H9 (cell line): Measurements from ENCODE around the gene FAM13B. TPM values are rescaled to one million over a fixed set of nuclear protein-coding genes. Genes with fewer than 3 reads are reported as not detected.

Source experiments
- DNase-seq: peaks from one replicate; pipeline ENCODE4 v3.0.0-alpha.2; 2017
- H2AFZ ChIP-seq: one replicate; pipeline ENCODE4 v1.6.1; 2013; ENCODE audit warnings: mild to moderate bottlenecking, low read length, control low read depth, moderate library complexity
- H2AK5ac ChIP-seq: 2 replicates; pipeline ENCODE4 v1.6.1; 2013; ENCODE audit warnings: low read length, control low read depth, mixed read lengths; ENCODE audit not compliant: insufficient read length
- H2BK120ac ChIP-seq: one replicate; pipeline ENCODE4 v1.6.1; 2013; ENCODE audit warnings: low read depth, mild to moderate bottlenecking, low read length, control low read depth, inconsistent platforms; ENCODE audit not compliant: poor library complexity, severe bottlenecking
- H2BK12ac ChIP-seq: 2 replicates; pipeline ENCODE4 v1.6.1; 2013; ENCODE audit warnings: low read length, control low read depth, mixed read lengths, low read depth; ENCODE audit not compliant: insufficient read length
- H2BK15ac ChIP-seq: 2 replicates; pipeline ENCODE4 v1.6.1; 2013; ENCODE audit warnings: low read depth, low read length, control low read depth
- H2BK20ac ChIP-seq: one replicate; pipeline ENCODE4 v1.6.1; 2013; ENCODE audit warnings: low read depth, mild to moderate bottlenecking, low read length, control low read depth, inconsistent platforms; ENCODE audit not compliant: poor library complexity, severe bottlenecking
- H2BK5ac ChIP-seq: 2 replicates; pipeline ENCODE4 v1.6.1; 2013; ENCODE audit warnings: low read length, control low read depth, mixed read lengths; ENCODE audit not compliant: insufficient read length
- H3K14ac ChIP-seq: 2 replicates; pipeline ENCODE4 v1.6.1; 2013; ENCODE audit warnings: low read length, control low read depth; ENCODE audit not compliant: insufficient read depth
- H3K18ac ChIP-seq: 2 replicates; pipeline ENCODE4 v1.6.1; 2013; ENCODE audit warnings: low read depth, mild to moderate bottlenecking, mixed read lengths, low read length, control low read depth; ENCODE audit not compliant: insufficient read length
- H3K23ac ChIP-seq: 2 replicates; pipeline ENCODE4 v1.6.1; 2013; ENCODE audit warnings: low read length, control low read depth, mixed read lengths, low read depth; ENCODE audit not compliant: insufficient read length
- H3K23me2 ChIP-seq: 2 replicates; pipeline ENCODE4 v1.6.1; 2013; ENCODE audit warnings: low read depth, mild to moderate bottlenecking, mixed read lengths, low read length, control low read depth; ENCODE audit not compliant: insufficient read length, poor library complexity, severe bottlenecking
- H3K27ac ChIP-seq: 2 replicates; pipeline ENCODE4 v1.5.1; 2013; ENCODE audit warnings: low read length, control low read depth, mixed read lengths, low read depth; ENCODE audit not compliant: insufficient read length
- H3K27me3 ChIP-seq: 2 replicates; pipeline ENCODE4 v1.6.1; 2013; ENCODE audit warnings: low read length, control low read depth, inconsistent platforms; ENCODE audit not compliant: insufficient read depth
- H3K4ac ChIP-seq: 2 replicates; pipeline ENCODE4 v1.6.1; 2013; ENCODE audit warnings: low read depth, mild to moderate bottlenecking, control low read depth, inconsistent platforms, low read length, moderate library complexity
- H3K4me1 ChIP-seq: 2 replicates; pipeline ENCODE4 v1.6.1; 2013; ENCODE audit warnings: low read length, control low read depth, inconsistent platforms; ENCODE audit not compliant: insufficient read depth
- H3K4me2 ChIP-seq: 2 replicates; pipeline ENCODE4 v1.6.1; 2013; ENCODE audit warnings: low read length, control low read depth, mixed read lengths; ENCODE audit not compliant: insufficient read length, insufficient read depth
- H3K56ac ChIP-seq: 2 replicates; pipeline ENCODE4 v1.6.1; 2013; ENCODE audit warnings: low read depth, mild to moderate bottlenecking, mixed read lengths, low read length, control low read depth; ENCODE audit not compliant: insufficient read length
- H3K79me1 ChIP-seq: 2 replicates; pipeline ENCODE4 v1.6.1; 2013; ENCODE audit warnings: low read depth, mild to moderate bottlenecking, moderate library complexity, low read length, control low read depth, inconsistent platforms; ENCODE audit not compliant: insufficient read depth, poor library complexity, severe bottlenecking
- H3K79me2 ChIP-seq: 2 replicates; pipeline ENCODE4 v1.6.1; 2013; ENCODE audit warnings: low read length, control low read depth, inconsistent platforms; ENCODE audit not compliant: insufficient read depth
- H3K9ac ChIP-seq: 2 replicates; pipeline ENCODE4 v1.6.1; 2013; ENCODE audit warnings: low read length, control low read depth, mixed read lengths; ENCODE audit not compliant: insufficient read length; ENCODE audit errors: extremely low read depth
- H3K9me3 ChIP-seq: one replicate; pipeline ENCODE4 v1.6.1; 2013; ENCODE audit warnings: low read depth, low read length, inconsistent platforms; ENCODE audit not compliant: control insufficient read depth
- H3T11ph ChIP-seq: one replicate; pipeline ENCODE4 v1.6.1; 2013; ENCODE audit warnings: mild to moderate bottlenecking, low read length, control low read depth, inconsistent platforms
- H4K20me1 ChIP-seq: one replicate; pipeline ENCODE4 v1.6.1; 2013; ENCODE audit not compliant: control insufficient read depth, insufficient read length, insufficient read depth
- H4K5ac ChIP-seq: 2 replicates; pipeline ENCODE4 v1.6.1; 2013; ENCODE audit warnings: low read depth, mild to moderate bottlenecking, mixed read lengths, low read length, control low read depth; ENCODE audit not compliant: insufficient read length
- H4K8ac ChIP-seq: replicated peaks from 2 replicates; pipeline ENCODE4 v1.6.1; 2013; ENCODE audit warnings: low read length, control low read depth, mixed read lengths, low read depth; ENCODE audit not compliant: insufficient read length
- H4K91ac ChIP-seq: 2 replicates; pipeline ENCODE4 v1.6.1; 2013; ENCODE audit warnings: low read depth, mild to moderate bottlenecking, moderate library complexity, mixed read lengths, low read length, control low read depth; ENCODE audit not compliant: insufficient read length
- H3K27ac Mint-ChIP-seq, 3 experiments: 2 replicates in 2 of 3; 3 replicates in 1 of 3; pipeline ENCODE4 v1.8.0; 2020 to 2021; ENCODE audit warnings: mixed read lengths in 3 of 3, mild to moderate bottlenecking in 1 of 3, moderate library complexity in 1 of 3
- H3K27me3 Mint-ChIP-seq: 2 replicates; pipeline ENCODE4 v1.8.0; 2021; ENCODE audit warnings: low read depth, mild to moderate bottlenecking, moderate library complexity, mixed read lengths
- H3K36me3 Mint-ChIP-seq, 3 experiments: 2 replicates in 2 of 3; 3 replicates in 1 of 3; pipeline ENCODE4 v1.8.0; 2020 to 2021; ENCODE audit warnings: low read depth in 3 of 3, mixed read lengths in 3 of 3; ENCODE audit not compliant: insufficient read depth in 1 of 3
- H3K4me1 Mint-ChIP-seq, 2 experiments: 2 replicates each; pipeline ENCODE4 v1.8.0; 2020; ENCODE audit warnings: mixed read lengths in 2 of 2
- H3K4me3 Mint-ChIP-seq, 2 experiments: 2 replicates in 1 of 2; 3 replicates in 1 of 2; pipeline ENCODE4 v1.8.0; 2020 to 2021; ENCODE audit warnings: mild to moderate bottlenecking in 2 of 2, mixed read lengths in 2 of 2, moderate library complexity in 1 of 2
- H3K9me3 Mint-ChIP-seq, 2 experiments: 2 replicates in 1 of 2; 3 replicates in 1 of 2; pipeline ENCODE4 v1.8.0; 2020; ENCODE audit warnings: mild to moderate bottlenecking in 2 of 2, mixed read lengths in 2 of 2, moderate library complexity in 1 of 2
- total RNA-seq: library from RNA; stranded (reverse); gene quantifications from 2 replicates; pipeline ENCODE4 v1.2.1, GENCODE V29; 2021
- TF ChIP-seq, protein P1 (sequence below): fragments of 200-600 bp; sonication (generic); conservative IDR thresholded peaks from 3 replicates; pipeline ENCODE4 v1.8.0; 2021; ENCODE audit warnings: antibody characterized with exemption, mild to moderate bottlenecking

Gene FAM13B
- total RNA-seq, 1 experiment from 2014 or later = 23.0 TPM

DNA sequence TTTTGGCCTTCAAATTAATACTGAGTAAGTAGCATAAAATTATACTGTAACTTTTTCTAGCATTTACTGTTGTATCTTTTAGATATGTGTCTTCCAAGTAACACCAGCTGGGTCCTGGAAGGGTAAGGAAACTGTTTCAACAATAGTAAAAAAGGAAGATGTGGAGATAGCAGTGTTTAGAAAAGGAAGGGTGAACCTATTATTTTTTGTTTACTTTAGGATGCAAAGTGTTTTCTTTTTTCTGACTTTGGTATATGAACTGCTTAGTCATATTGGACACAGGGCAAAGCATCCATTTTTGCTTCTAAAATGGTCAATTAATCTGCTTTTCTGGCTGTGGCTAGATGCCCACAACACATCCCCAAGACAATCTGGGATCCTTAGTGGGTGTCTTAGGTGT lies 138.3 kb downstream of the FAM13B start:
- H3K14ac ChIP-seq = no peak overlapping the region
- no peak overlapping the region for H2BK15ac ChIP-seq
- no peaks in the 10 kb centered on the region for H3K79me2 ChIP-seq
- no peaks in the 10 kb centered on the region for H3K4me1 ChIP-seq
- Mint-ChIP-seq H3K4me3 (no peak overlapping the region), H3K9me3 (no peaks in the 10 kb centered on the region), H3K4me1 (peaks cover 5 to 6% of the 10 kb centered on the region in 2 experiments), H3K36me3 (no peaks in the 10 kb centered on the region), H3K27ac (no peak overlapping the region), H3K27me3 (no peaks in the 10 kb centered on the region)
- no peak overlapping the region for H3K9ac ChIP-seq
- H4K5ac ChIP-seq = no peak overlapping the region
- no peak for DNase-seq
- no peak overlapping the region for H3K23ac ChIP-seq
- TF ChIP-seq, protein P1, sequence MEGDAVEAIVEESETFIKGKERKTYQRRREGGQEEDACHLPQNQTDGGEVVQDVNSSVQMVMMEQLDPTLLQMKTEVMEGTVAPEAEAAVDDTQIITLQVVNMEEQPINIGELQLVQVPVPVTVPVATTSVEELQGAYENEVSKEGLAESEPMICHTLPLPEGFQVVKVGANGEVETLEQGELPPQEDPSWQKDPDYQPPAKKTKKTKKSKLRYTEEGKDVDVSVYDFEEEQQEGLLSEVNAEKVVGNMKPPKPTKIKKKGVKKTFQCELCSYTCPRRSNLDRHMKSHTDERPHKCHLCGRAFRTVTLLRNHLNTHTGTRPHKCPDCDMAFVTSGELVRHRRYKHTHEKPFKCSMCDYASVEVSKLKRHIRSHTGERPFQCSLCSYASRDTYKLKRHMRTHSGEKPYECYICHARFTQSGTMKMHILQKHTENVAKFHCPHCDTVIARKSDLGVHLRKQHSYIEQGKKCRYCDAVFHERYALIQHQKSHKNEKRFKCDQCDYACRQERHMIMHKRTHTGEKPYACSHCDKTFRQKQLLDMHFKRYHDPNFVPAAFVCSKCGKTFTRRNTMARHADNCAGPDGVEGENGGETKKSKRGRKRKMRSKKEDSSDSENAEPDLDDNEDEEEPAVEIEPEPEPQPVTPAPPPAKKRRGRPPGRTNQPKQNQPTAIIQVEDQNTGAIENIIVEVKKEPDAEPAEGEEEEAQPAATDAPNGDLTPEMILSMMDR = no peak
- no peak overlapping the region for H4K8ac ChIP-seq
- no peak overlapping the region for H3K4ac ChIP-seq
- H3K18ac ChIP-seq = no peak overlapping the region
- no peak overlapping the region for H3T11ph ChIP-seq
- no peaks in the 10 kb centered on the region for H4K20me1 ChIP-seq
- H2BK120ac ChIP-seq = no peak overlapping the region
- H3K4me2 ChIP-seq = no peak overlapping the region
- H3K79me1 ChIP-seq = no peaks in the 10 kb centered on the region
- H2BK12ac ChIP-seq = no peak overlapping the region
- H3K9me3 ChIP-seq = no peaks in the 10 kb centered on the region
- no peak overlapping the region for H2AK5ac ChIP-seq
- H3K27me3 ChIP-seq = no peaks in the 10 kb centered on the region
- no peak overlapping the region for H3K27ac ChIP-seq
- H2BK5ac ChIP-seq = no peak overlapping the region
- H2AFZ ChIP-seq = no peak overlapping the region
- H4K91ac ChIP-seq = no peak overlapping the region
- no peak overlapping the region for H3K56ac ChIP-seq
- H3K23me2 ChIP-seq = no peaks in the 10 kb centered on the region
- H2BK20ac ChIP-seq = no peak overlapping the region
